HG03095 (cell line): Measurements from ENCODE around the gene TRAPPC2.
A peak's percentile ranks its signal among the peaks of the same experiment; 100 is the strongest.
"Not testable (repeated sequence)": the region's sequence is repeated elsewhere in the genome, so short reads cannot be mapped to it uniquely, and the experiment has no call there.

Experiments
- ATAC-seq: cut with Tn5 transposase; IDR thresholded peaks from one replicate; pipeline ENCODE4 v1.9.1; 2021; ENCODE audit warnings: moderate library complexity; ENCODE audit not compliant: unreplicated experiment

The TRAPPC2 gene

GRCh38 chrX:13748486-13748885 is 14.1 kb upstream of the TRAPPC2 start:
- ATAC-seq: no peak

- no peak for ATAC-seq
Measured at GRCh38 chrX:13747836-13748235, 13.4 kb upstream of the TRAPPC2 start.

- ATAC-seq: peak; percentile 85
Measured at GRCh38 chrX:13742397-13743176, 8.2 kb upstream of the TRAPPC2 start.

GRCh38 chrX:13741695-13742094 is 7.3 kb upstream of the TRAPPC2 start:
- ATAC-seq: no peak

GRCh38 chrX:13733506-13733905 is 914 bp downstream of the TRAPPC2 start:
- ATAC-seq: no peak

GRCh38 chrX:13732246-13733067 is 2.0 kb downstream of the TRAPPC2 start:
- no peak for ATAC-seq

- ATAC-seq: not testable (repeated sequence)
Measured at GRCh38 chrX:13730523-13730922, 3.9 kb downstream of the TRAPPC2 start.

- ATAC-seq: not testable (repeated sequence)
Measured at GRCh38 chrX:13726583-13726982, 7.8 kb downstream of the TRAPPC2 start.

GRCh38 chrX:13724878-13725277 is 9.5 kb downstream of the TRAPPC2 start:
- ATAC-seq: not testable (repeated sequence)

GRCh38 chrX:13721819-13722519 is 12.5 kb downstream of the TRAPPC2 start:
- no peak for ATAC-seq

GRCh38 chrX:13721371-13721770 is 13.0 kb downstream of the TRAPPC2 start:
- ATAC-seq: no peak

GRCh38 chrX:13719192-13719856 is 15.1 kb downstream of the TRAPPC2 start:
- ATAC-seq: no peak

- ATAC-seq: no peak
Measured at GRCh38 chrX:13717700-13718472, 16.5 kb downstream of the TRAPPC2 start.

GRCh38 chrX:13716905-13717304 is 17.5 kb downstream of the TRAPPC2 start:
- no peak for ATAC-seq

GRCh38 chrX:13716455-13716854 is 18.0 kb downstream of the TRAPPC2 start:
- no peak for ATAC-seq

- no peak for ATAC-seq
Measured at GRCh38 chrX:13711141-13711540, 23.3 kb downstream of the TRAPPC2 start.

GRCh38 chrX:13703589-13703988 is 30.8 kb downstream of the TRAPPC2 start:
- ATAC-seq: no peak

GRCh38 chrX:13703135-13703534 is 31.3 kb downstream of the TRAPPC2 start:
- ATAC-seq: no peak

GRCh38 chrX:13702111-13702789 is 32.2 kb downstream of the TRAPPC2 start:
- no peak for ATAC-seq

GRCh38 chrX:13700380-13700779 is 34.0 kb downstream of the TRAPPC2 start:
- ATAC-seq: no peak
